Measurements from ENCODE around the gene PLEKHG2. TPM values are rescaled to one million over a fixed set of nuclear protein-coding genes. Genes with fewer than 3 reads are reported as not detected.

Gene PLEKHG2
- total and polyA plus RNA-seq, 9 of the 15 experiments (the other 6 are each of a cell fraction or from before 2014, with no cell fraction given): 0.98 to 45.7 (median 9.8) TPM

GRCh38 chr19:39379865-39380396 is 32.5 kb upstream of the PLEKHG2 start:
- POLR2A ChIA-PET: interaction anchor here (0.7 to 2.5 kb wide), 2 partner anchors 11 to 541 kb away, joined by 4 to 15 read pairs; partner anchors contain the start of genes MED29 and PAF1
- WGBS (ENCODE audit: insufficient coverage, low coverage, missing lambda C conversion rate): 90% methylated on average over 12 of the region's 14 CpGs
- TF ChIP-seq CEBPB (tag; IDR thresholded peaks at IDR 0.05) (no peak), SOX6 (IDR thresholded peaks at IDR 0.05) (no peak), ELF2 (CRISPR knock-in tag; IDR thresholded peaks at IDR 0.05) (no peak), SAFB2 (IDR thresholded peaks at IDR 0.05; ENCODE audit: borderline replicate concordance, low read depth, low read length, severe bottlenecking) (no peak), THAP12 (CRISPR knock-in tag; IDR thresholded peaks at IDR 0.05) (no peak), ILF3 (IDR thresholded peaks at IDR 0.05; ENCODE audit: borderline replicate concordance) (no peak), CCNT2 (IDR thresholded peaks at IDR 0.05; ENCODE audit: borderline replicate concordance, extremely low read depth, insufficient read length, low read depth, low read length) (no peak), POLR2A (conservative IDR thresholded peaks at IDR 0.05) (no peak), SP1 (CRISPR knock-in tag; IDR thresholded peaks at IDR 0.05) (no peak), ZC3H4 (CRISPR knock-in tag; IDR thresholded peaks at IDR 0.05; ENCODE audit: borderline replicate concordance) (no peak), FOXP4 (CRISPR knock-in tag; IDR thresholded peaks at IDR 0.05; ENCODE audit: borderline replicate concordance) (no peak), MCM2 (IDR thresholded peaks at IDR 0.05; ENCODE audit: low read depth) (no peak), ZNF143 (CRISPR knock-in tag; IDR thresholded peaks at IDR 0.05) (no peak), FOXA1 (IDR thresholded peaks at IDR 0.05; ENCODE audit: borderline replicate concordance) (no peak), SUPT5H (IDR thresholded peaks at IDR 0.05) (no peak)

More at GRCh38 chr19:39379865-39380396, 32.5 kb upstream of the PLEKHG2 start:
- Histone ChIP-seq H3K9me1 (ENCODE audit: control insufficient read depth, insufficient read depth, low read length) (peaks cover 13% of the 10 kb centered on the region), H4K20me1 (replicated peaks; ENCODE audit: control insufficient read depth, insufficient read depth, low read length) (peaks cover 24% of the 10 kb centered on the region), H3K79me2 (ENCODE audit: control insufficient read depth, insufficient read depth, low read length) (0 out of 3 replicates have a peak, but pooled peaks cover 3% of the 10 kb centered on the region), H3K4me1 (replicated peaks in 1 of 2; ENCODE audit: control insufficient read depth in 2 of 2, insufficient read depth in 2 of 2, low read length in 2 of 2) (peaks cover 17 to 22% of the 10 kb centered on the region in 2 experiments), H3K9me3 (replicated peaks; ENCODE audit: control insufficient read depth, insufficient read depth, low read depth, low read length) (no peaks in the 10 kb centered on the region), H3K4me3 (no peak overlapping the region), H3K27ac (ENCODE audit: extremely low read depth, low read depth, low read length) (no peak overlapping the region), H3K36me3 (ENCODE audit: control insufficient read depth, insufficient read depth, low read length) (peaks cover 100% of the 10 kb centered on the region), H3K27me3 (ENCODE audit: control insufficient read depth in 2 of 2, insufficient read depth in 2 of 2, low read length in 2 of 2) (no peaks in the 10 kb centered on the region), H2AFZ (ENCODE audit: low read depth, low read length) (no peak overlapping the region), H3K9ac (ENCODE audit: insufficient read depth in 1 of 2, low read depth in 2 of 2, low read length in 2 of 2) (no peak overlapping the region), H3K4me2 (ENCODE audit: insufficient read depth, low read length) (no peak overlapping the region)
- DNase-seq (ENCODE audit: extremely low read depth in 1 of 4, low spot score in 3 of 4) (no peak), FAIRE-seq (no peak), ATAC-seq (no peak)
- intact Hi-C loops (cut with micrococcal nuclease) (no loop called here), in situ Hi-C loops (cut with MboI) (no loop called here)
- no TSS peak for BruUV-seq (replicated peaks)
- CTCF ChIA-PET (ENCODE audit: low intra/inter-chr PET ratio): no interaction called here
